A673 (cell line): ENCODE data around the gene SLC36A1.

Source experiments
- CTCF ChIP-seq: fragments of 300-800, 200-600 bp; sonication (generic); conservative IDR thresholded peaks from 2 replicates; pipeline ENCODE4 v1.5.1; 2017; ENCODE audit warnings: low read depth, mild to moderate bottlenecking, antibody characterized with exemption, low read length, moderate library complexity, mixed read lengths
- EZH2 ChIP-seq: fragments of 200-600 bp; sonication (generic); IDR thresholded peaks from 2 replicates; pipeline ENCODE4 v1.6.1; 2017; ENCODE audit warnings: borderline replicate concordance, low read depth, mild to moderate bottlenecking, mixed read lengths, antibody characterized with exemption, low read length; ENCODE audit not compliant: poor library complexity, severe bottlenecking

GRCh38 chr5:151469386-151469785 is 22.0 kb downstream of the SLC36A1 start:
- no peak for TF ChIP-seq CTCF
- no peak for TF ChIP-seq EZH2
